ENCODE results near the gene C1QTNF1.

DNA sequence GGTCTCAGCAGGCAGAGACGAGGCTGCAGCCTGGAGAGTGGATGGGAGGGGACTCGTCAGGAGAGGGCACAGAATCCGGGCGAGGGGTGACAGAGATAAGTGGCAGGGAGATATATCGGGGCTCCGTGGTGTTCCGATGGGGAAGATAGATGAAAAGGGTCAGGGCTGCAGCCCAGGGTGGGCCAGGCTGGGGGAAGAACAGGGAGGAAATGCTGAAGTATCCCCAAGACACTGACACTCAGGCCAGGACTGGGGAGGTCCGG is 46.4 kb upstream of the C1QTNF1 start:
- TF ChIP-seq, protein P1, sequence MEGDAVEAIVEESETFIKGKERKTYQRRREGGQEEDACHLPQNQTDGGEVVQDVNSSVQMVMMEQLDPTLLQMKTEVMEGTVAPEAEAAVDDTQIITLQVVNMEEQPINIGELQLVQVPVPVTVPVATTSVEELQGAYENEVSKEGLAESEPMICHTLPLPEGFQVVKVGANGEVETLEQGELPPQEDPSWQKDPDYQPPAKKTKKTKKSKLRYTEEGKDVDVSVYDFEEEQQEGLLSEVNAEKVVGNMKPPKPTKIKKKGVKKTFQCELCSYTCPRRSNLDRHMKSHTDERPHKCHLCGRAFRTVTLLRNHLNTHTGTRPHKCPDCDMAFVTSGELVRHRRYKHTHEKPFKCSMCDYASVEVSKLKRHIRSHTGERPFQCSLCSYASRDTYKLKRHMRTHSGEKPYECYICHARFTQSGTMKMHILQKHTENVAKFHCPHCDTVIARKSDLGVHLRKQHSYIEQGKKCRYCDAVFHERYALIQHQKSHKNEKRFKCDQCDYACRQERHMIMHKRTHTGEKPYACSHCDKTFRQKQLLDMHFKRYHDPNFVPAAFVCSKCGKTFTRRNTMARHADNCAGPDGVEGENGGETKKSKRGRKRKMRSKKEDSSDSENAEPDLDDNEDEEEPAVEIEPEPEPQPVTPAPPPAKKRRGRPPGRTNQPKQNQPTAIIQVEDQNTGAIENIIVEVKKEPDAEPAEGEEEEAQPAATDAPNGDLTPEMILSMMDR (IDR thresholded peaks at IDR 0.05; ENCODE audit: poor library complexity) = no peak
- TF ChIP-seq EZH2 (IDR thresholded peaks at IDR 0.05; ENCODE audit: borderline replicate concordance) = no peak
- no peak for TF ChIP-seq EZH2phosphoT487 (IDR thresholded peaks at IDR 0.05; ENCODE audit: low read depth, severe bottlenecking, unreplicated experiment)

Data from hepatocyte (in vitro differentiated cells).